ENCODE results near the gene WDR7.

DNA sequence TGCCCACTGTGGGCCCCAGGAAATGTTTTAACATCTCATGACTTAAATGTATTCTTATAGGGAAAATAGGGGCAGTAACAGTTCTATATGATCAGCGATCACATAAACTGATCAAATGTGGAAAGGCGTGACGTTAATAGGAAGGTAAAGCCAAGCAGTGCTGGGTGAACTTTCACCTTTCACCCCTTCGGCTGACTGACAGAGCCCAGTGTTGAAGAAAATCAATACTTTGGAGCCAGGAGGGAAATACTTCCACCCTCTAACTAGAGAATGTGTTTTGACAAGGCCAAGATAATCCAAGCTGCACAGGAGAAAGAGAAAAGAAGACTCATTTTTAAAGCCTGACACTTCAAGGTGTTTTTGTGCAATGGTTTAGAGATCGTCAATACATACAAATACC, 379.3 kb downstream of the WDR7 start:
- TF ChIP-seq, protein P1, sequence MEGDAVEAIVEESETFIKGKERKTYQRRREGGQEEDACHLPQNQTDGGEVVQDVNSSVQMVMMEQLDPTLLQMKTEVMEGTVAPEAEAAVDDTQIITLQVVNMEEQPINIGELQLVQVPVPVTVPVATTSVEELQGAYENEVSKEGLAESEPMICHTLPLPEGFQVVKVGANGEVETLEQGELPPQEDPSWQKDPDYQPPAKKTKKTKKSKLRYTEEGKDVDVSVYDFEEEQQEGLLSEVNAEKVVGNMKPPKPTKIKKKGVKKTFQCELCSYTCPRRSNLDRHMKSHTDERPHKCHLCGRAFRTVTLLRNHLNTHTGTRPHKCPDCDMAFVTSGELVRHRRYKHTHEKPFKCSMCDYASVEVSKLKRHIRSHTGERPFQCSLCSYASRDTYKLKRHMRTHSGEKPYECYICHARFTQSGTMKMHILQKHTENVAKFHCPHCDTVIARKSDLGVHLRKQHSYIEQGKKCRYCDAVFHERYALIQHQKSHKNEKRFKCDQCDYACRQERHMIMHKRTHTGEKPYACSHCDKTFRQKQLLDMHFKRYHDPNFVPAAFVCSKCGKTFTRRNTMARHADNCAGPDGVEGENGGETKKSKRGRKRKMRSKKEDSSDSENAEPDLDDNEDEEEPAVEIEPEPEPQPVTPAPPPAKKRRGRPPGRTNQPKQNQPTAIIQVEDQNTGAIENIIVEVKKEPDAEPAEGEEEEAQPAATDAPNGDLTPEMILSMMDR (conservative IDR thresholded peaks at IDR 0.05; ENCODE audit: low read depth in 2 of 2) = no peak
- TF ChIP-seq EZH2 (IDR thresholded peaks at IDR 0.05; ENCODE audit: low read depth, unreplicated experiment) (no peak), POLR2AphosphoS5 (IDR thresholded peaks at IDR 0.05; ENCODE audit: low read depth) (no peak), REST (IDR thresholded peaks at IDR 0.05; ENCODE audit: unreplicated experiment) (no peak), NANOG (IDR thresholded peaks at IDR 0.05; ENCODE audit: borderline replicate concordance) (no peak), STAT1 (IDR thresholded peaks at IDR 0.05; ENCODE audit: unreplicated experiment) (no peak), ZNF331 (CRISPR knock-in tag; IDR thresholded peaks at IDR 0.05; ENCODE audit: low read depth) (no peak), JUNB (IDR thresholded peaks at IDR 0.05; ENCODE audit: unreplicated experiment) (no peak), EZH2phosphoT487 (IDR thresholded peaks at IDR 0.05; ENCODE audit: unreplicated experiment) (no peak), CREB1 (CRISPR knock-in tag; IDR thresholded peaks at IDR 0.05; ENCODE audit: low read depth) (no peak), ZNF462 (CRISPR knock-in tag; IDR thresholded peaks at IDR 0.05) (no peak)
- TF ChIP-seq, protein P2, sequence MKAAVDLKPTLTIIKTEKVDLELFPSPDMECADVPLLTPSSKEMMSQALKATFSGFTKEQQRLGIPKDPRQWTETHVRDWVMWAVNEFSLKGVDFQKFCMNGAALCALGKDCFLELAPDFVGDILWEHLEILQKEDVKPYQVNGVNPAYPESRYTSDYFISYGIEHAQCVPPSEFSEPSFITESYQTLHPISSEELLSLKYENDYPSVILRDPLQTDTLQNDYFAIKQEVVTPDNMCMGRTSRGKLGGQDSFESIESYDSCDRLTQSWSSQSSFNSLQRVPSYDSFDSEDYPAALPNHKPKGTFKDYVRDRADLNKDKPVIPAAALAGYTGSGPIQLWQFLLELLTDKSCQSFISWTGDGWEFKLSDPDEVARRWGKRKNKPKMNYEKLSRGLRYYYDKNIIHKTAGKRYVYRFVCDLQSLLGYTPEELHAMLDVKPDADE (IDR thresholded peaks at IDR 0.05) = no peak
